HG03565 (cell line): Measurements from ENCODE around the gene OR52W1.
"Not testable (repeated sequence)": the region's sequence is repeated elsewhere in the genome, so short reads cannot be mapped to it uniquely, and the experiment has no call there.

Experiments
- ATAC-seq: cut with Tn5 transposase; IDR thresholded peaks from one replicate; pipeline ENCODE4 v1.9.1; 2021; ENCODE audit warnings: mild to moderate bottlenecking, moderate library complexity; ENCODE audit not compliant: unreplicated experiment

Gene OR52W1

DNA sequence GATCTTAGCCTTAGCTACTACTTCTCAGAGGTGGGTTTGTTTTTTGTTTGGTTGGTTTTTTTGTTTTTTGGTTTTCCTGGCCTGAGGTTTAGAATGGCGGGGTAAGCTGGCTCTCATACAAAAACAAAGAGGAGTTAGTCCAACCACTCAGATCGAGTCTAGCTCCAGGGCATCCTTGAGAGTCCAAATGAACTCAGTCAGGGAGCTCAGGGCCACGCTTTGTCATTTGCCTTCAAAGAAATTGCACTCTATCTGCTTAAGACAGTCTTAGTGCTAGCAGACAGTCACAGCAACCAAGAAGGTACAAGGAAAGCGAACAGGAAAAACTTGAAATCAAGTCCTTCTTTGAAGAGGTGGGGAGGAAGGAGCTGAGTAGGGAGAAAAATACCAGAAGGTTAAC lies 17.5 kb downstream of the OR52W1 start:
- no peak for ATAC-seq

DNA sequence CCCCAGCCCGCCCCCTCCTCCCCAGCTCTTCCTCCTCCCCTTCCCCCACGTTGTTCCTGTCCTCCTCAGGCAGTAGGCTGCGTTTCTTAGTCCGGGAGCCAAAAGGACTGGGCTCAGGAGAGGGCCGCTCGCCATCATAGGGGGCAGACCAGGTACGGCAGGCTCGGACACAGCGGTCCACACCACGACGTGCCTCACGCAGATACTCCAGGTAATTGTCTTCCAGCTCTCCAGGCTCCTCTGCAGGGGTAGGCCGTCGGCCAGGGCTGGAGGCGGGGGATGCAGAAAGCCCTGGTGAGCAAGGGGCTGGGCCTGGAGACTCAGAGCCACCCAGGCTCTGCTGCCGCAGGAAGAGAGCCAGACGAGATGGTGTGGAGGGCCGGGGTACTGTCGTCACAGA lies 18.7 kb downstream of the OR52W1 start:
- ATAC-seq, result no peak

DNA sequence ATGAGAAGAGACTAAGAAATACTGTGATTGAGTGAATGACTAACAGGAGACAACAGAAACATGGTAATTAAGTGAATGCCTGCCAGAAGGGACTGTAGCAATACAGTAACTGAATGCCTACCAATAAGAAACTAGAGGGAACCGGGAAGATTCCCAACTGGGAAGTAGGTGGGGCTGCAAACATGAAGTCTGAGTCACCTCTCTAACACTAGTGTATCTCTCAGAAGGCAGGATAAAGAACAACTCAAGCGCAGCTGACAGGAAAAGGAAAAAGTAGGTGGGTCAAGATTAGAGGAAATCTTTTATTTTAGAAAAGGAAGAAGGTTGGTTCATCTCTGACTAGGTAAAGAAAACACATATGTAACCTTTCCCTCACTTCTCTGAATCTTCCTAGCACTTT lies 20.3 kb downstream of the OR52W1 start:
- ATAC-seq, result no peak

DNA sequence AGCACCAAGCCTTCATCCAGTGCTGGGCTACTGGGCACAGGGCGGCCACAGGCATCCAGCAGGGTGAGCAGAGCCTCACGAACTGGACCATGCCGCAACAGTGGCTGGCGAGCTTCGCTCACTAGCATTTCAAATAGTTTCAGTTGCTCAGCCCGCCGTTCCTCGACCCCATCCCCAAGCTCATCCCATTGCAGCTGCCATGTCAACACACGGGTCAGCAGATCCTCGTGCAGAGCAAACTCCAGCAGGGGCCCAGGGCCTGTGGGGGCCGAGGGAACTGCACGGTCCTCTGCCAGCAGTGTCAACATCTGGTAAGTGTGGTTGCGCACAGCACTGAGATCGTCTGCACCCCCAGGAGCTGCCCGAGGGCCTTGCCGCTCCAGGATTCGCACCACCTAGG lies 24.8 kb downstream of the OR52W1 start:
- no peak for ATAC-seq

DNA sequence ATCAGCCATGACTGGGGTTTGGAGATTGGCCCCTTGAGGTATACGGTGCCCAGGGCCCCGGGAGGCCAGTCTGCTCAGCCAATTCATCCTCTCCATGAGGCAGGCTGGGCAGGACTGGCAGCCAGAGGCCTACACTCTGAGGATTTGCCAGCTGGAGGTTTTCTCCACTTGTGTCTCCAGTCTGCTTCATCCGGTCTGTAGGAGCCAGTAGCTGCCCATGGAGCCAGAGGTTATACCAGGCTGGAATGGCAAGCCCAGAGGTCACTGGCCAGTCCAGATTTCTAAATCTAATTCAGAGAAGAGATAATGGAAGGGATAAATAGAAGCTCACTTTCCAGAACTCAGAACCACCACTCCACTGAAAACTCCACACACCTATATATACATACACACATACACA lies 25.4 kb downstream of the OR52W1 start:
- ATAC-seq, result no peak

DNA sequence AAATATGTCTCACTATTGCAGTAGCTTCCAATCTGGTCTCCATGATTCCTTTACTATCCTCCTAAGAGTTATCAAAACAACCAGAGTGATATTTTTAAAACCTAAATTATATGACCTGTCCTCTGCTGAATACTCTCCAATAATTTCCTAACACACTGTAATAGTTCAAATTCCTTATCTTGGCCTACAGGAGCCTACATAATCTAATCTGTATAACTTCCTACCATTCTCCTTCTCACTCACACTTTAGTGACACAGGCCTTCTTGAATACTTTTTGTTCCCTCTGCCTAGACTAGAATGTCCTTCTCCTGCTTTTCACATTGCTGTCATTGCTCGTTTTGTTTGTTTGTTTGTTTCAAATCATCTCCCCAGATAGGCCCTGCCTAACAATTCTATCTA lies 26.0 kb downstream of the OR52W1 start:
- ATAC-seq, result no peak

DNA sequence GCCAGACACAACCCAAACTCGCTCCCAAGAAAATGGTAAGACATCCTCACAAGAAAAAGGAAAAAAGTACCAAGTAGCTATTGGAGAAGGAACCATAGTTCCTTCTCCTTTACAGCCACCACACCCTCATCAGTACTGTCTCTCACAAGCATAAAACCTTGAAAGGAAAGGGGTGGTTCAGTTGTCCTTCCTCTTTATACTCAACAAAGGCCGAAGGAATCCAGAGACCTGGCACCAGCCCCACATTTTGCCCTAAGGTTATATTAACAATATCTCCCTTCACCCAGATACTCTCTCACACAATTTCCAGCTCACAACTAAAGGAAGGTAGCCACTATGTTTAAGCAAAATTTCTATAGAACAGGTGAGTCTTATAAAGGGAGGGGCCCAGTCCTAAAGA lies 26.9 kb downstream of the OR52W1 start:
- ATAC-seq, result no peak

DNA sequence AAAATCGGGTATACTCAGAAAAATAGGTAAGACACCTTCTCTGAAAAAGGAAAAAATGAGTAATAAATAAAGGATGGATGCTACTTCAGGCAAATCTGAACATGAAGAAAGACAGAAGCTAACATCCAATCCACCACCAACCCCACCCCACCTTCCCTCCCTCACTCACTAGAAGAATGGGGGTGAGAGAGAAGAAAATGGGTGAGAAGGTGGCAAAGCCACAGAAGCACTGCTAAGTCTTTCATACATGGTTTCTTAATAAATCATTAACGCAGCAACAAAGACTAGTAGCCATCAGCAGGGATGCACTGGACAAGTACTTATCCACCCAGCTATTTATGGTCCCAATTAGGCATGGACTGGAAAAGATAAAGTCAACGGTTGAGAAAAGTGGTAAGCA lies 29.5 kb downstream of the OR52W1 start:
- ATAC-seq, result no peak

DNA sequence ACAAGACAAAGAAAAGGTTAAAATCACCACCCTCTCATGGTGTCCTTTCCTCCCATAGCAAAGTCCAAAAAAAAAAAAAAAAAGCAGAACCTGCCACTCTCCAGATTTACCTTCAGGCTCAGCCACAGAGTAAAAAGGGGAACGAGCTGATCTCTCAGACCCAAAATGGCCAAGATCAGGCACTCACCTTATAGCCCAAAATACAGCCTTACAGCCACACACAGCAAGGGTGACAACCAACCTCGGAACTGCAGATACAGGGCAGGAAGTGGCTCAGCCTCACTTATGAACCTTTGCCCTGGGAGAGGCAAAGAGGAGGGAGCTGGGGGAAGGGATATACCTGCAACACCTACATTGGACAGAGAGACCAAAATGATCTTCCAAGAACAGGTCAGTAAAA lies 30.9 kb downstream of the OR52W1 start:
- ATAC-seq, result no peak

DNA sequence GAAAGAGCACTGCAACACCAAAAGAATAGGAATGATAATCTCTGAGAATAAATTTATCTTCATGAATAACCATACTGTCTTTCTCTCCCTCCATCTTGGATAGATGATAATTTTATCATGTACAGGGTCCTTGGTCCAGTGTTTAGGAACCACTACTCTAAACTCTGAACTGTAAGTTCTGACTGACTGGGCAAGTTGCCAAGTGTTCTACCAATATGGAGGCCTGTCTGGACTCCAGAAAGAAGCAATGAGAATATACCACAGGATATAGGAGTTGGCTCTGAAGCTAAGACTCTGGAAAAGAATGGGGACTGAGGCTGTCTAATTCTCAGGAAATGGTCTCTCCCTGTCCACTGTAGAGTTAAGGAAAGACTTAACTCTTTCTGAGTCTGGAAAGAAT lies 33.9 kb downstream of the OR52W1 start:
- ATAC-seq, result no peak

DNA sequence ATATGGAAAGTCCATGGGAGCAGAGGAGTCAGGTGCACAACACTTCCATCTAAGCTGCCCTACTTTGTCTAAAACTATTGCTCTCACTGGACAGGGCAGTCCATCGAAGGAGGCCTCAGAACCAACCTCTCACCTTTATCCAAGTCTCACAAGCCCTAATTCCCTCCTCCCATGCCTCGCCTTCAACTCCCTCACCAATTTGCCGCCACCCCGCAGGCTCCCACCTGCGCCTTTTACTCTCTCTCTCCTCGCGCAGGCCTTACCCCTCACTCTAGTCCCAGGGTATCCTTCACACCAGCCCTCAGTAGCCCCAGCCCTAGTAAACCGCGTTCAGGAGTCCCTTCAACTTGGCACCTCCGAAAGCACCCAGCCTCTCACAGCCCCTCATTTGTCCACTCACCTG lies 35.0 kb downstream of the OR52W1 start:
- no peak for ATAC-seq

DNA sequence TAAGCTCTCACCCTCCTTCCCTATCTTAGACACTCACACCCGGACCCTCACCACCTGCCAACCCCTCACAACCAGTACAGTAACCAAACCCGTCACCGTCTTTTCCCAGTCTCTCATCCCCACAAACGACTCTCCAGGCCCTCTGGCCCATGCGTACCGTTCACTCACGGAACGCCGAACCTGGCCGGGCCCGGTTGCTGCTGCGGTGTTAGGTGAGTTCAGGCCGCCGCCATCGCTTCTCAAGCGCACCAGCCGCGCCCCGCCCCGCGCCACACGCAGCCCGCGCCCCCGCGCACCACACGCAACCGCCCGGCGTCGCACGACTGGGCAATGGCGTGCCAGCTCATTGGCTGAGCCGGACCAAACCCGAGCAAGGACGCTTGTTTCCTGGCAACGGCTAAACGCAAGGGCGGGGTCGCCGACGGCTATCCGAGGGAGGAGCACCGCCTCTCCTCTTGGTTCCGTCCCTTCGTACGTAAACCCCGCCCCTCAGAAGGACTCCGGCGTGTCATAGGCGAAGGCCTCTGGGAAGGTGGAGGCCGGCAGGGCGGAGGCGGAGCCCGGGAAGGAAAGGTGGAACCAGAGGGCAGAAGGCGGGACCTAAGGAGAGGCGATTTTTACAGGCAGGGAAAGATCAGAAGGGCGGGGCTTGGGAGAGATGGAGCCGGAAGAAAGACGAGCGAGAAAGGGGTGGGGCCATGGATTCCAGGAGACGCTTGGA lies 35.5 kb downstream of the OR52W1 start, which contains the start of gene FHIP1B:
FHIP1B (minus strand) TSS at position 250 of the 721 bp plus-strand sequence. CDS start 10,120 bp downstream, outside the sequence.
- peak; percentile 93 for ATAC-seq

DNA sequence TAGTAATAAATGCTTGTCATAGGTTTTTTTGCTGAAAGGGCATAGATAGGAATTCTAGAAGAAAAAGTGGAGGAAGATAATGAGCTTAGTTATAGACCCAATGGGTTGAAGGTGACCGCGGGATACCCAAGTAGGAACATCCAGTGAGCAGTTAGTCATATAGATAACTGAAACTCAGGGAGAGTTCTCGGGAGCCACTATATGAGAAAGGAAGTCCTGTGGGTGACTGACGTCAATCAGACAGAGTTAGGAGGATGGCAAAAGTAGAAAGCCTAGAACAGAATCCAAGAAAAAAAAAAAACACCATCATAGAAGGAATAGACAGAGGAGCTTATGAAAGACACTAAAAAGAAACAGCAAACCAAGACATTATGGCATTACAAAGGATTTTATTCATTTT lies 38.2 kb downstream of the OR52W1 start:
- no peak for ATAC-seq

DNA sequence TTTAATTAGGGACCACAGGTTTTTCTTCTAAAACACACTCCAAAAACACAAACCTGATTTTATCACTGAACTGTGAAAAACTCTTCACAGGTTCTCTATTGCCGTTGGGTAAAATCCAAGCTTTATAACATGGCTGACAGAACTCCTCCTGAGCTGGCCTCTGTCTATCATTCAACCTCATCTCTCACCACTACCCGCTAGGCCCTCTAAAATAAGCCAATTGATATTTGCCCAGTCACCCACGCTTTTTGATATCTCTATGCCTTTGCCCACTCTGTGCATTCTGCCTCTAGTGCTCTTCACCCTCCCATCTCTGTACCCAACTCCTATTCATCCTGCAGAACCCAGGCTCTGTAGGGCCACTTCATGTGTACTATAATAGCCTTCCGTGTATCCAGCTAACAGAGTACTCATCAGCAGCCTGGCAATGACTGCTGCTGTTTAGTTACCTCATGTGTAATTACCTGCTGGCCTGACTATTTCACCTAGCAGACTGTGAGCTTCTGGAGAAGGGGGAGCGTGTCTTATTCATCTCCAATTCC lies 38.8 kb downstream of the OR52W1 start:
- no peak for ATAC-seq

DNA sequence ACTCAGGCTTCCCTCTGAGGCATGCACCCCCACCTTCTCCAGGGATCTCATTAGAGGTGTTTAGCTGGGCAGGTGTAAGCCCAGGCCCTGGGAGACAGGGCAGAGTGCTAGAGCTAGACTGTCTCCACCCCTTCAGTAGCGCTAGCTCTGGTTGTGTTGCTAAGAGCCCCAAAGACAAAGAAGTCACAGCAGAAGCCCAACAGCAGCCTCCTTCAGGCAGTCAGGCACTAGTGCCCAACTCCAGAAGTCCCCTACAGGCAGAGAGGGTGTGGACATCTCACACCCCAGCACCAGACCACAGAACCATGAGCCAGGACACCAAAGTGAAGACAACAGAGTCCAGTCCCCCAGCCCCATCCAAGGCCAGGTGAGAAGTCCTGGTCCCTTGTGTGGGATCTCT lies 39.9 kb downstream of the OR52W1 start, which contains the start of gene CNGA4:
CNGA4 (plus strand) TSS at position 188 of the 400 bp plus-strand sequence; CDS start at position 306, 118 bp downstream.
- no peak for ATAC-seq

DNA sequence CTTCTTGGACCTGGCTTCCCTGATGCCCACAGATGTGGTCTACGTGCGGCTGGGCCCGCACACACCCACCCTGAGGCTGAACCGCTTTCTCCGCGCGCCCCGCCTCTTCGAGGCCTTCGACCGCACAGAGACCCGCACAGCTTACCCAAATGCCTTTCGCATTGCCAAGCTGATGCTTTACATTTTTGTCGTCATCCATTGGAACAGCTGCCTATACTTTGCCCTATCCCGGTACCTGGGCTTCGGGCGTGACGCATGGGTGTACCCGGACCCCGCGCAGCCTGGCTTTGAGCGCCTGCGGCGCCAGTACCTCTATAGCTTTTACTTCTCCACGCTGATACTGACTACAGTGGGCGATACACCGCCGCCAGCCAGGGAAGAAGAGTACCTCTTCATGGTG lies 41.1 kb downstream of the OR52W1 start:
- no peak for ATAC-seq

DNA sequence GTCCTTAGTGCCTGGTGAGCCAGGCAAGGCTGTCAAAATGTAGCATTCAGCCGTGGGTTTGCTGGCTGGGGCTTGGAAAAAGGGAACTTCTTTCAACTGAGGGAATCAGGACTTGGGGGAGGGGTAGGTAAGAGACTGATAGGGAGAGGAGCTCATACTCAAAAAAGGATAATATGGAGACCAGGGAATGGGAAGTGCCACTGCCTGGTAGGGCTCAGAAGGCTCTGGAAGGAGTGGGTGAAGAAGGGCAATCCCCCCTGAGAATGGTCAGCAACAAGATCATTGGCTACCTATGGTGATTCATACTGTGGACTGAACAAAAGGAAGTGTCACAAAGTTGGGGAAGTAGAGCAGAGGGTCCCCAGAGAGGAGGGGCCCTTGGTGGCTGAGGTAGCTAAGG lies 41.8 kb downstream of the OR52W1 start:
- ATAC-seq, result no peak

DNA sequence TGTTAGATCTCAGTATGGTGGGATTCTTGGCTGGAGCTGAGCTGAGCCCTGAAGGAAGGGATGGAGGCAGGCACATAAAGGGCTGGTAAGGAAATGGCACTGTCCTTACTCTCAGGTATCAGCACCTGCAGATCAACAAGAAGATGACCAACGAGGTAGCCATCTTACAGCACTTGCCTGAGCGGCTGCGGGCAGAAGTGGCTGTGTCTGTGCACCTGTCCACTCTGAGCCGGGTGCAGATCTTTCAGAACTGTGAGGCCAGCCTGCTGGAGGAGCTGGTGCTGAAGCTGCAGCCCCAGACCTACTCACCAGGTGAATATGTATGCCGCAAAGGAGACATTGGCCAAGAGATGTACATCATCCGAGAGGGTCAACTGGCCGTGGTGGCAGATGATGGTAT lies 42.3 kb downstream of the OR52W1 start:
- no peak for ATAC-seq

DNA sequence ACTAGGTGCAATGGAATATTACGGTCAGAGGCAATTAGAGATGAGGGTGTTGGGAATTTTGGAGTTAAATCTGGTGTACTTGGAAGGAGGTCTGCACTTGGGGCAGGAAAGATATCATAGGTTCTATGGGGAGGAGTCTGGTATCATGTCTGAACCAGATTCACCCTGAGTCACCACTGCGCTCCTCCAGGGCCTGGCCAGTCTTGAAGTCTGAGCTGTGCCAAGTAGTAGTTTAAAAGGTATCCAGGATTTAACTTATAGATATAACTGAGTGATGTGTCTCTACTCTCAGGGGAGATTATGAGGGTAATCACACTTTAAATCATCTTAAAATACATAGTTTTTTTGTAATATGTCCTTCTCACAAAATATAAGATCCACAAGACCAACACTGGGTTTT lies 46.5 kb downstream of the OR52W1 start:
- ATAC-seq, result no peak

DNA sequence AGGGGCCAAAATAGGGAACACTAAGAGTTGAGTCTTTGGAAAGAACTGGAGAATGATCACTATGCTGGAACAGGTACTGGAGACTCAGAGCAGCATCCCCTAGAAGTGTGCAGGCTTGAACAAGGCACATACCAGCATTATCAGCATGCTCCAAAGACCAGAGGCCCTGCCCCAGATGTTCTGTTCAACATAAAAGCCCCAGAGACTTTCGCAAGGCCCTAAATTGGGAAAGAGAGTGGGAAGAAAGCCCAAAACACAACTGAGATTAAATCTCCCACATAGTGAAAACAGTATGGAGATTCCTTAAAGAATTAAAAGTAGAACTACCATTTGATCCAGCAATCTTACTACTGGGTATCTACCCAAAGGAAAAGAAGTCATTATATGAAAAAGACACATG lies 49.2 kb downstream of the OR52W1 start:
- no peak for ATAC-seq

DNA sequence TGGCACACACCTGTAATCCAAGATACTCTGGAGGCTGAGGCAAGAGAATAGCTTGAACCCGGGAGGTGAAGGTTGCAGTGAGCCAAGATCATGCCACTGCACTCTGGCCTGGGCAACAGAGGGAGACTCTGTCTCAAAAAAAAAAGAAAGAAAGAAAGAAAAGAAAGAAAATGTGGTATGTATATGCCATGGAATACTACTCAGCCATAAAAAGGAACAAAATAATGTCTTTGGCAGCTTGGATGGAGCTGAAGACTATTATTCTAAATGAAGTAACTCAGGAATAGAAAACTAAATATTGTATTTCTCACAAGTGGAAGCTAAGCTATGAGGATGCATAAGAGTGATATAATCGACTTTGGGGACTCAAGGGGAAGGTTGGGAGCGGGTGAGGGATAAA lies 49.9 kb downstream of the OR52W1 start:
- ATAC-seq, result not testable (repeated sequence)
